HUDEP-2 (cell line): ENCODE data around the gene EVC2.
"Not testable (repeated sequence)": the region's sequence is repeated elsewhere in the genome, so short reads cannot be mapped to it uniquely, and the experiment has no call there.

Source experiments
- DNase-seq, 76 experiments: peaks; one replicate each; lab custom pipeline; 2025; ENCODE audit not compliant: unreplicated experiment in 76 of 76; lab: John Stamatoyannopoulos, UW

Gene EVC2

DNA sequence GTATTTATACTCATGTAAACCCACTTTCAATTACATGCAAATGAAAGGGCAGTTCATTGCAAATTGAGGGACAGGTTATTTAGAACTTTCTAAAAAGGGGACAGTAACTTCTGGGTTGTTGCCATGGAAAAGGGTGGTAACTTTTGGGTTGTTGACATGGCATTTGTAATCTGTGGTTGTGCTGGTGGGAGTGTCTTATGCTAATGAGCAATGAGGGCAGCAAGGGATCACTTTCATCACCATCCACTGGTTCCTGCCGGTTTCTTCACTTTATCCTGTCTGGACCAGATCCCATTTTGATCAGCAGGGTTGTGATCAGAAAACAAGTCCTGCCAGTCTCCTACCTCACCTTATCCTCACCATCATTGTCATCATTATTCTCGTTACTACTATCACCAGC is 34.6 kb upstream of the EVC2 start:
- DNase-seq: no peak

DNA sequence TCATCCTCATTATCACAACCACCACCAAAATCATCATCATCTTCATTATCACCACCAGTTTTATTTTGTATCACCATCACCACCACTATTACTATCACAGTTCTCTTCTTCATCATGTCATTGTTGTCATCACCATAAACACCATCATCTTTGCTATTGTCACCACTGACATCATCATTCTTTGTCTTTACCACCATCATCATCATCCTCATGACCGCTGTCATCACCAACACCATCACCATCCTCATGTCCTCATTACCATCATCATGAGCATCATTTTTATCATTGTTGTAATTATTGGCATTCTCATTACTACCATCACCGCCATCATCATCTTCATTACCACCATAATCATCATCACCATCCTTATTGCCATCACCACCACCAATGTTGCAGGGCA is 34.0 kb upstream of the EVC2 start:
- DNase-seq: no peak

DNA sequence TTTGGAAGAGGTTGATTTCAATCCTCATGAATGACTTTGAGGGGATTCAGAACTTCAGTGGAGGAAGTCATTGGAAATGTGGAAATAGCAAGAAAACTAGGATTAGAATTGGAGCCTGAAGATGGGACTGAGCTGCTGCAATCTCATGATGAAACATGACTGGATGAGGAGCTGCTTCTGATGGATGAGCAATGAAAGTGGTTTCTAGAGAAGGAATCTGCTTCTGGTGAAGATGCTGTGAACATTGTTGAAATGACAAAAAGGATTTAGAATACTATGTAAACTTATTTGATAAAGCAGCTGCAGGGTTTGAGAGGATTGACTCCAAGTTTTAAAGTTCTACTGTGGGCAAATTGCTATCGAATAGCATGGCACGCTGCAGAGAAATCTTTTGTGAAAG is 29.7 kb upstream of the EVC2 start:
- DNase-seq: no peak

DNA sequence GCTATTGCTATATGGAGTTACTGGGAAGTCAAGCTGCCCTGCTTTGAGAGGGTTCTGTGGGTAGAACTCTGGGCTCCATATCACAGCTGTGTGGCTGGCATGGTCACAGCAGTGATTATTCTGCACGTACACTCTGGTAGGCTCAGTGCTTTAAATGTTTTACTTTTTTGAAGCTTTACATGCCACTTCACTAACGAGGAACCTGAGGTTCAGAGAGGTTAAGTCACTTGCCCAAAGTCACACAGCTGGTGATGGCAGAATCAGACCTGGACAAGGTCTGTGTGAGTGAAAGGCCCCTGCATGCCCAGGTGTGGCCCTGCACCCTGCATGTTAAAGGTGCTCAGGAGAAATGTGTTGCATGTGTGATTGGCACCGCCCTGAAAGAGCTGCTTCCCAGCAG is 27.1 kb upstream of the EVC2 start:
- DNase-seq: no peak

DNA sequence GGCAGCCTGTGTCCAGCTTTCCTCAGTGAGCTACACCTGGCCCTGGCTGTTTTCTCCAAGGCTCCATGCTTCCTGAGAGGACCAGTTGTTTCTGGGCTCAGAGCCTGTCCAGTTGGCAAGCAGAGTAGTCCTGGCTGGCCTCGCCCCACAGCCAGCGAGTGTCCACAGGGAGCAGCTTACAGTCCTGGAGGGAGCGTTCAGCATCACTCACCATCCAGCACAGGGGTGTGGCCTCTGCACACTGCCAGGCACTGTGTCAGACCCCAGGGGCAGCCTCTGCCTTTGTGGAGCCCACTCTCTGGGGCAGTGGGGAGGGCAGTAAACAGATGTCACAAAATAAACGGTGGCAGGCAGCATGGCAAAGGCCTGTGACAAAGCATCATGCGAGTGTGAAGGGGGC is 26.5 kb upstream of the EVC2 start:
- no peak for DNase-seq

DNA sequence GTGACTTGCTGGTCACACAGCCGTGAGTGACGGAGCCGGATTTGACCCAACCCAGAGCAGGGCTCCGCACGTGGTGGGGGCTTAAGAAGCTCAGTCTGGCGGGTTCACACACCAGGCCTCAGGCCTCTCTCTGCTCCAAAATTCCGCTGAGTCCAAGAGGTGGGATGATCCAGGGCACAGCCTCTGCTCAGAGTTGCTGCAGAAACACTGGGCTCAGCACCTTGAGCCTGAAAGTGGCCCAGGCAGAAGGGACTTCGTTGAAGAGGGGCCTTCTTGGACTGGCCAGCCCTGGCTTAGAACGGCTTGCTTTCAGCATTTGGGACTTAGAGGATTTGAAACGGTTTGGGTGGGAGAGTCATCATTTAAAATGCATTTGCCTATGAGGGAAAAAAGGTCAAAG is 23.8 kb upstream of the EVC2 start:
- DNase-seq: no peak

DNA sequence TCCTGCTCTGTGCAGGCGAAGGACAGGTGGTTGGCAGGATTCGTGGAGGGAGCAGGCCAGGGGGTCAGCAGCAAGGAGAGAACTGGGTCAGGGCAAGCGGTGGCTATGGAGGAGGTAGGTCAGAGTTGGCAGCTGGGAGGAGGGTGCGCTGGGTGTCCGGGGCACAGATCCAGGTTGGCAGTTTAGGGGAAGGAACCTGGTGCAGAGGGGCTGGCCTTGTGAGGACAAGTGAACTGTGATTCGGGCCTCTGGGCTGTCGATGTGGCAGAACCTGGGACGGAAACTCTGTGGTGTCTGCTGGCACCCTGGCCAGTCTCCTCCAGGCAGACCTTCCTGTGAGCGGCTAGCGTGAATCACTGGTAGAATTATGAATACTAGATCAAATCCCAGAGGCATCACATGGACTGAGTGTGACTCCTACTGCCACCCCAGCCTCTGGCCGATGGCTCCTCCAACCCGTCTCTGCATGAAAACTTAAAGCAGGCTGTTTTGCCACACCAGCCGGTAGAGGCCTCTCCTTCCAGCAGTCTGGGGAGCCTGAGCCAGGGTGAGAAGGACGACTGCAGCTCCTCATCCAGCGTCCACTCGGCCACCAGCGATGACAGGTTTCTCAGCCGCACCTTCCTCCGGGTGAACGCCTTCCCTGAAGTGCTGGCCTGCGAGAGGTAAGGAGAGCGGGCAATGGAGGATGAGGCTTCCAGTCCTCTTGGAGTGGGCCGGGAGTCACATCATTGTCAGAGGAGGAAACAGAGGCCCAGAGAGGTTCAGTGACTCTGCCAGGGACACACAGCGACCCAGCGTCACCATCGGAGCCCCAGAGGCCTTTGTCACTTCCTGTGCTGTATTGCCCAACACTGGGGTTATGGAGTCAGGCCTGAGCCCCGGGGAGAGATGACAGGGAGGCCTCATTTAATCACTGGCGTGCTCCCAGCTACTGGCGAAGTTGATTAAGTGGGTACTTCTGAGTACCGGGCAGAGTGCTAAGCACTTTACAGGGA is 22.9 kb upstream of the EVC2 start:
- DNase-seq: no peak

DNA sequence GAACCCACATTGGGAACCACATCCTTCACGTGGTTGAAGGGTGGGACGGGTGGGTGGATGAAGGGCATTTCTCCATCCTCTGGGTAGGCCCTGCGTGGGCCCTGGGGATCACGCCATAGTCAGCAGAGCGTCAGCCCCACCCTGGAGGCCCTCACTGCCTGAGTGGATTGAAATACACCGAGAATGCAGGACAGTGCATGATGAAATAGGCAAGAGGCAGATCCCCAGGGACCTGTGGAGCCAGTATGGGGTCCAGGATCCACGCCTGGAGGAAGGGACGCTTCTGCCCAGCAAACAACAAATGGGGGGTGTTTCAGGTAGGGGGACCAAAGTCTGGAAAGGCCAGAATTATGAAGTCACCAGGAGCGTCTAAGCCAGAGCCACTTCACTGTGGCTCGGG is 22.1 kb upstream of the EVC2 start:
- no peak for DNase-seq

DNA sequence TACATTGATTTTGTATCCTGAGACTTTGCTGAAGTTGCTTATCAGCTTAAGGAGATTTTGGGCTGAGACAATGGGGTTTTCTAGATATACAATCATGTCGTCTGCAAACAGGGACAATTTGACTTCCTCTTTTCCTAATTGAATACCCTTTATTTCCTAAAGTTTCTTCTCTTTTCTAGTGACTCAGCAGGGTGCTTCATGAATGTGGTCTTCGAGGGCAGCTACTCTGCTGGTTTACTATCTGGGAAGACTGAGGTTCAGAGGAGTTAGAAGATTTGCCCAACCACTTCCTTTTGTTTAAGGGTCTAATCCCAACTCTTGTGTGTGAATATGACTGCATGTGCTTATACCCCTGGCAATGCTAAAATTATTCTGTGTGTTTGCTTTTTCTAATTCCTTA is 20.1 kb upstream of the EVC2 start:
- not testable (repeated sequence) for DNase-seq

DNA sequence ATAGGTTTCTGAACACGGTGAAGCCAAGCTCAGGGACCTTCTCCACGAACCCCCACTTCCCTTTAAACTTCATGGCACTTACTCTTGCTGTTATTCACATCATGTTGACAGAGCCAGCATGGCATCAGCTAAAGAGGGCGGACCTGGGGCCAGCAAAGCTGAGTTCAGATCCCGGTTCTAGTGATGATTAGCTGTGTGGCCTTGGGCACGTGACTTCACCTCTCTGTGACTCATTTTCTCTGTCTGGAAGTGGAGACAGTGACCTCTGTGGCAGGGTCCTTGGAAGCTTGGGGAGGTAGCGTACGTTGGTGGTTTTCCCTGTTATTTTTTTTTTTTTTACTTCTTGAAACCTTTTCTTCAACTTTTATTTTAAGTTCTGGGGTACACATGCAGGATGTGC is 16.0 kb upstream of the EVC2 start:
- no peak for DNase-seq

DNA sequence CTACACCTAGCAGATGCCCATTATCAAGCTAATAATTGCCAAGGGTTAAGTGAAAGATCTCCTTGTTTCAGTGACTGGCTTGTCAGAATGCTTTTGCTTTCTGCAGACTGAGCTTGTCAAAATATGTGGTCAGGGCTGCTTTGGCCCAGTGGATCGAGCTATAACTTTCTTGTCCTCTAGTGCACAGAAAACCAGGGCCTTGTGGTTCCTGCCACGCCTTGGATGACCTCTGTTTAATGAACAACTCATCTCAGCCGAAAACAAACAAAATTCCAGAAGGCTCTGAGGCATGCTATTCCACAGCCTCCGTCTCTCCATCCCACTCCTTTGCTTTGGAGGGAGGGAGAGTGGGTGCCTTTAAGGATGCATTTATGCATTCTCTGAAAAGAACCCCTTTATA is 14.0 kb upstream of the EVC2 start:
- DNase-seq: no peak

DNA sequence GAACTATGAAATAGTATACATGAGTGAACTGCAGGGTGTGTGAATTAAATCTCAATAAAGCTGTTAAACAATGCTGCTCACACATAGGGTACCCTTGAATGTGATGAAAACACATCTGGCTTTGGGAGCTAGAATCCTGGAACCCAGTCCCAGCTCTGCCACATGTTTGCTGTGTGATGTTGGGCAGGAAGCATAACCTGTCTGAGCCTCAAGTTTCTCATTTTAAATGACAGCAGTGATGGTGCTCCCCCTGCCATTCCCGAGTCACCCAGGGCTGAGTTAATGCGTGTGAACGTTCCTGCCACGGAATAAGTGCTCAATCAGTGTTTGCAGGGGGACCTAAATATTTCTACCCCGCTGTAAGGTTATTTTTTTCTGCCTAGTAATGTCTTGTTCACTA is 13.6 kb upstream of the EVC2 start:
- DNase-seq: no peak

DNA sequence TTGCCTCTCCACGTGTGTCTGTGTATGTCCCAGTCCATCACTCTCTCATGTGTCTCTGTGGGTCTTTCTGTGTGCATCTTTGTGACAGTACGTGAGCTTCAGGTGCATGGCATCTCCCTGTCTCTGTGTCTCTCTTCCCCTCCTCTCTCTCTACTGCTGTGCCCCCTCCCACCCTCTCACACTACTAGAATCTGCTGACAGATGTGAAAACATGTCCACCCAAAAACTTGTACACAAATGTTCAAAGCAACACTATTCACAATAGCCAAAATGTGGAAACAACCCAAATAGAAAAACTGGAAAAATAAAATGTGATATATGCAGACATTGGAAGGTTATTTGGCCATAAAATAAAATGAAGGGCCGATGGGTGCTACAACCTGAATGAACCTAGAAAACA is 12.6 kb upstream of the EVC2 start:
- DNase-seq: no peak

DNA sequence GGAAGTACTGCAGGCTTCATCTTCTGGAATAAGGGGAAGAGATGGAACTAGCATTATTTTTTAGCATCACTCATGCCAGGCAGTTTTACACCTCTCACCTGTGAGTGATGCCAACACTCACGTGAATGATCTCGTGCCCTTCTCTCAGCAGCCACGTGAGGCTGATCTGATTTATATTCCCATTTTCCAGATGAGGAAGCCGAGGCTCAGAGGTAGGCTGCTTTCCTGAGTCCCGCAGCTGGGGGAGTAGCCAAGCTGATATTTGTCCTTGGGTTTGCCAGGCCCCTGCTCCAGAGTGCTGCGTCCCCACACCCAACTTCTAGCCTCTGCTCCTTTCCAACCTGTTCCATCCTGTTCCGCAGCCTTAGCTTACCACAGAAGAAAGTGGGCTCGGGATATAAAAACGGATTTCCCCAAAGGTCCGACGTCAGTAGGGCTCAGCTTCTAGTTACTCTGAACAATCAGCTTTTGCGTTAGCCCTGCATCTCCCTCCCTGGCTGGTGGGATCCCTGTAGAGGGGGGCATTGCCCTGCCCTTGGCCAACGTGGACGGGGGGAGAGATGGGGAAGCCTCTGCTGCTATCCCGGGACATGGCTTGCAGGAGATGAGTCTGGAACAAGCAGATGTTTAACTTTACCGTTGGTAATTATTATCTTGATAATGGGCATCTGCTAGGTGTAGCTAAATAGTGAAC is 11.9 kb upstream of the EVC2 start:
- DNase-seq: no peak

DNA sequence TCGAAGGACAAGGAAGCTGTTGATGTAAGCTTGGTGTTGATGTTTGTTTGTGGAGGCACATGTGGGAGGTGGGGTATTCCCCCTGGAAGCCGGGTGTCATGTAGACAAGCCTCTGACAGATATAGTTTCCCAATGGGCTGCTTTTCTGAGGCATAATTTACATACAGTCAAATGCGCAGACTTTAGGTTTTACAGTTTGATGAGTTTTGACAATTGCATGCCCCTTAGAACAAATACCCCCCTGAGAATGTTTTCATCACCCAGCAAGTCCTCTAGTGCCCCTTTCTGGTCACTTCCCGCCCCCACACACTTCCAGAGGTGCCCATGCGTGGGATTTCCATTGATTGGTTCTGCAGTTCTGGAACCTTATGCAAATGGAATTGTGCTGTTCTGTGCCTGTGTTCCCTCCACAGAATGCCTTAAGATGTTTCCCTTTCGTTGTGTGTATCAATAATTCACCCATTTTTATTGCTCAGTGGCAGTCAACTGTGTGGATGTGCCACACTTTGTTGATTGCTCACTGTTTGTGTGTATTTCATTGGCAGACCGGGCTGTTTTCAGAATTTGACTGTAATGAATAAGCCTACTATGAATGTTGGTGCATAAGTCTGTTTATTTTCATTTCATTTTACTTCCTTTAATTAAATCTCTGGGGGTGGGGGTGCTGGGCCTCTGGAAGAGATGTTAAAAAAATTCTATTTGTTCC is 11.1 kb upstream of the EVC2 start:
- no peak for DNase-seq

DNA sequence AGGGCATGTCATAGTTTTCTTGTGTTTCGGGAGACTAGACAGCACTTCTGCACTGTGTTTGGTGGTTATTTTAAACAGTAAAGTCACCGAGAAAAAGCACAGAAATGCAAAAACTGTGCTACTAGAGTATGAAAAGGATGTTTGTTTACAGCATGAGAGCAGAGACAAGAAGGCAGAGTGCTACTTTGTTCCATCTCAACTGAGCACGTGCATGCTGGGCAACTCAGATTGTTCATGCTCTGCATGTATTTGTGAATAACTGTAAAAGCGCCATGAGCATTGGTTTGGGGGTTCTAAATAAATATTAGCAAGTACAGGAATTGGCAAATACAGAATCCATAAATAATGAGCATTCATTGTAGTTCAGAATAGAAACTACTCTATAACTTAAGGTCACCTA is 10.1 kb upstream of the EVC2 start:
- no peak for DNase-seq

DNA sequence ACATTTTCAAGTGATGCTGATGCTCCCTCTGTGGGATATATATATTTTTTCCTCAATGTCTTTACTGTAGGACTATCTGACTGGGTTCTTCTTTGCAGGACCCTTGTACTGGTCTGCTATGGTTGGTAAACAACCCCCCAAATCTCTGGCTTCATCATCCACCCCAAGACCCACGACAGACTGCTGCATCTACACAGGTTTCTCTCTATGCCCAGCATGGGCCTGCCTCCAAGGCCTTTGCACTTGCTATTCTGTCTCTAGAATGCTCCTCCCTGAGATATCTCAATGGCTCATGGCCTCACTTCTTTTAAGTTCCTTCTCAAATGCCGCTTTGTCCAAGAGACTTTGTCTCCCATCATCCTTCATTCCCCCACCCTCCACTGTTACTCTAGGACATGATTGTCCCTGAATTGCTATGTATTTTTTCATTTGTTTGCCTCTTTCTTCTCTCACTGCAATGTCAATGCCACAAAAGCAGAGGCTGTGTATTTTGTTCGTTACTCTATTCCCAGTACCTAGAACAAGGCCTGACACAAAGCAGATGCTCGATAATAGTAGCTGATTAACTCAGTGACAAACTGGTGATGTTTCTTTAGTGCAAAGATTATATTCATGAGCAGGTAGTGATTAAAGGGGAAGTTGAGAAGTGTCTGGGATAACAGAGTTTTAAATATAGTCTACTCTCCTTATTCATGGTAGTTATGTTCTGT is 9.2 kb upstream of the EVC2 start:
- no peak for DNase-seq

DNA sequence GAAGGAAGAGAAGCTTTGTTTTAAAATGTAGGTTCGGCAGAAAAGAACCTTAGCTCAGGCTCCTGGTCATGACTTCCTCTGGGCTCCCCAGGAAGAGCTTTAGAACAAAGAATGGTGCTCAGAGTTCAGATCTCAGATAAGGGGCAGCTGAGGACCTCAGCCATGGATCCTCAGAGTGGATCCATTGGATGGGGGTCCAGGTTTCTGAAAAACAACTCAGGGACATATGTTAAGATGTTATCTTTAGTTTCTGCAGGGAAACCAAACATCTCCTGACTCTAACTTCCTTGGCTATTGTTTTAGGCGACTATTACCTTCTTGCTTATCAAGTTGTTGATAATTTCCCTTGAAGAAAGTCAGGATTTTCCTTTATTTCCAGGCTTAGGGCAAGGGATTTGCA is 8.0 kb upstream of the EVC2 start:
- DNase-seq: no peak

DNA sequence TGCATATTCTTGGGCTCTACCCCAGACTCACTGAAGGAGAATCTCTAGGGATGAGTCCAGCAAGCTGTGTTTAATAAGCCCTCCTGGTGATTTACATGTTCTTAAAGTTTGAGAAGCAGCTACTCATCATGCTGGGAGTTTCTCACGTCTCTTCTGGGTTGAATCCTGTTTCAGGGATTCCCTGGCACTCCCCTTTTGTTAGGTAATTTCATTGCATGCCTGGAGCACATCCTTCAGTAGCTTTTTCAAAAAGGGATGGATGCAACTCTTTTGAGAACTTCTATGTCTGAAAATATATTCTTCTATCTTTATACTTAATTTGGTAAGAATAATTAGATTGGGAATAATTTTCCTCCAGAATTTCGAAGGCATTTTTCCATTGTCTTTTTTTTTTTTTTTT is 7.0 kb upstream of the EVC2 start:
- DNase-seq: no peak

DNA sequence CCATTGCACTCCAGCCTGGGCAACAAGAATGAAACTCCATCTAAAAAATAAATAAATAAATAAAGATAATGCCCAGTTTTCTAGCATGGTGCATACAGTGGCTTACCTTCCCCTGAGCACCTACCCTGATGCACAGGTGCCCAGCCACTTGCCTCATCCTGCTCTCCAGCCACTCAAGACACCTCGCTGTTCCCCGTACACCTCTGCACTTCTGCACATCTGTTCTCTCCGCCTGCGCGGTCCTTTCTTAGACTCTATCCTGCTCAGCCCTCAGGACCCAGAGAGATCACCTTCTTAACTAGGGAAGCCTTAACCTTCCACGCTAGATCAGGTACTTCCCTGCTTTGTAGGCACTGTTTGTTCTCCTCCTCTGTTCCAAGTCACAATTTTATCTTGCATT is 5.5 kb upstream of the EVC2 start:
- DNase-seq: no peak

DNA sequence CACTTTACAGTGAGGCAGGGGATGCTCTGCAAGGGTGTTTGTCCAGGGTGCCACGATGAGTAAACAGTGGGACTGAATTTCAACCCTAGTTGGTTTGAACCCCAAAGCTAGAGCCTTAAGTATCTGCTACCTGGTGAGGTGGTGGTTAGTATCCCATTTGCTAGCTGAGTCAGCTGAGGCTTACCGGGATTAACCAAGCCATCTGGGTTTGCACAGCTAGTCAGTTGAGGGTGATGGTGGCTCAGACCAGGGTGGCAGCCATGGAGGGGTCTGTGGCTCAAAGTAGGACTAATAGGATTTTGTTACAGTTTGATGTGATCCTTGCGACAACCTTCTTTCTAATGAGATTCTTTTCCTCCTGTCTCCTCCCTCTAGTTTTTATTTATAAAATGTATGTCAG is 4.6 kb upstream of the EVC2 start:
- no peak for DNase-seq
